Measurements from ENCODE around the gene RNASE4. TPM values are rescaled to one million over a fixed set of nuclear protein-coding genes. Genes with fewer than 3 reads are reported as not detected.

Gene RNASE4
- polyA plus RNA-seq, 1 experiment, result 19.0 TPM

DNA sequence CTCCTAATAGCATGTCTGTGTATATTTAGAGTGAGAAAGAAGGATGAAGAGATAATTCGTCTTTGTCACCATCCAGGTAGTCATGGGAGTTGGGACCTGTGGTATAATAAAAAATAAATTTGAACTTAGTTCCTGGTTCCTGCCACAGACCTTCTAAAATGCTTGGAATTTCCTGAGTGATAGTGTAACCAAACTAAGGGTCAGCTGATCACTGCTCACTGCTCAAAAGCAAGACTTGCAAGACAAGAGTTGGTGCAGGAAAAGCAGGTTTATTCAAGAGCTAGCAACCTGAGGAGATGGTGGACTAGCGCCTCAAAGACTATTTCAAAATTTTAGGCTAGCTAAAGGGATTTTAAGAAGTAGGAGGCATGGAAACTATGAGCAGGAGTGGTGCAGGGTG lies 23.3 kb downstream of the RNASE4 start:
- Histone ChIP-seq H3K4me3 (ENCODE audit: low read depth, low read length) (no peak overlapping the region), H3K27me3 (ENCODE audit: control insufficient read depth, insufficient read depth, low read length) (no peaks in the 10 kb centered on the region), H3K9me3 (ENCODE audit: control insufficient read depth, insufficient read depth, low read length) (no peaks in the 10 kb centered on the region), H3K27ac (ENCODE audit: low read depth, low read length) (no peak overlapping the region)
- no peak for TF ChIP-seq CTCF (IDR thresholded peaks at IDR 0.05; ENCODE audit: low read depth, low read length)
- no peak for DNase-seq (ENCODE audit: low read depth, low spot score)
- POLR2A ChIA-PET, result no interaction called here
- CTCF ChIA-PET, result interaction anchor here (1.3 to 2.4 kb wide), 2 partner anchors 17 to 263 kb away, joined by 4 to 10 read pairs; no protein-coding TSS in a partner anchor

- POLR2A ChIA-PET, result interaction anchor here (0.6 kb wide), 1 partner anchor 21 kb away, joined by 4 read pairs; no protein-coding TSS in a partner anchor
- H3K27me3 ChIP-seq (ENCODE audit: control insufficient read depth, insufficient read depth, low read length), result no peaks in the 10 kb centered on the region
- CTCF ChIA-PET, result interaction anchor here (1.2 kb wide), 1 partner anchor 260 kb away, joined by 3 read pairs; no protein-coding TSS in a partner anchor
- no peak overlapping the region for H3K4me3 ChIP-seq (ENCODE audit: low read depth, low read length)
- no peak for TF ChIP-seq CTCF (IDR thresholded peaks at IDR 0.05; ENCODE audit: low read depth, low read length)
- H3K27ac ChIP-seq (ENCODE audit: low read depth, low read length), result no peak overlapping the region
- no peaks in the 10 kb centered on the region for H3K9me3 ChIP-seq (ENCODE audit: control insufficient read depth, insufficient read depth, low read length)
- DNase-seq (ENCODE audit: low read depth, low spot score), result no peak
Measured at GRCh38 chr14:20711261-20711660, 26.9 kb downstream of the RNASE4 start.

DNA sequence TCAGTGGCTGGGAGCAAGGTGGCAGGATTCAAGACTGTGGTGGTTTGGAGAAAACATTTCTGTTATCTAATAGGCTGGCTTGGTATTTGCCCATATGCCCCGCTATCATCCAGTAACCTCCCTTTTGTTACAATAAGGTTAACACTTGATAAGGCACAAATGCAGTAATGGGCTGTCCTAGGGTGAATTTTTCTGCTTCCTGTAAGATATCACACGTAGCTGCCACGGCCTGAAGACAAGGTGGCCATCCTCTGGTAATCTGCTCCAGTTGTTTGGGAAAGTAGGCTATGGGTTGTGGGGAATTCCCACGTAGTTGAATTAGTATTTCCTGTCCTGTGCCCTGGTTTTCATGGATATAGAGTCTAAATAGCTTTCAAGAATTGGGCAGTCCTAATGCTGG lies 27.3 kb downstream of the RNASE4 start:
- Histone ChIP-seq H3K27ac (ENCODE audit: low read depth, low read length) (no peak overlapping the region), H3K4me3 (ENCODE audit: low read depth, low read length) (no peak overlapping the region), H3K27me3 (ENCODE audit: control insufficient read depth, insufficient read depth, low read length) (no peaks in the 10 kb centered on the region), H3K9me3 (ENCODE audit: control insufficient read depth, insufficient read depth, low read length) (no peaks in the 10 kb centered on the region)
- CTCF ChIA-PET, result no interaction called here
- POLR2A ChIA-PET, result interaction anchor here (0.6 kb wide), 1 partner anchor 21 kb away, joined by 4 read pairs; no protein-coding TSS in a partner anchor
- no peak for TF ChIP-seq CTCF (IDR thresholded peaks at IDR 0.05; ENCODE audit: low read depth, low read length)
- DNase-seq (ENCODE audit: low read depth, low spot score), result no peak

DNA sequence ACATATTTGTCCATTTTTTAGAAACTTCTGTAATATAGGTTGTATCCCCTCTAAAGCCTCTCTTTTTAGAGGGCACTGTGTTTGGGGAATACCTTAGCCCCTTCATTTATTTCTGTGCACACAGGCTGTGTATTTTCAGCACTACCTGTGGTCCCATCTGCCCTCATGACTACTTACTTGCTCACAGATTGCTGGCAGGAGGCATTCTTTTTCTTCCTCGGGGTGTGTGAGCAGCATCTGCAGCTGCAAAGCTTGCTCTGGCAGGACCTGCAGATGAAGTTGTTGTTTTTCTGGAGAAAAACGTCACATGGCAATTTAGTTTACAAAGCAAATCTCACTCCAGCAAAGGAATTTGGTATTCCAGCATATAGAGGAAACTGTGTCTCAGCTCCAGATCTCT lies 28.5 kb downstream of the RNASE4 start:
- no peaks in the 10 kb centered on the region for H3K27me3 ChIP-seq (ENCODE audit: control insufficient read depth, insufficient read depth, low read length)
- no peak for TF ChIP-seq CTCF (IDR thresholded peaks at IDR 0.05; ENCODE audit: low read depth, low read length)
- DNase-seq (ENCODE audit: low read depth, low spot score), result no peak
- H3K4me3 ChIP-seq (ENCODE audit: low read depth, low read length), result no peak overlapping the region
- ChIA-PET POLR2A (no interaction called here), CTCF (interaction anchor here (1.3 kb wide), 1 partner anchor 258 kb away, joined by 5 read pairs; no protein-coding TSS in a partner anchor)
- no peaks in the 10 kb centered on the region for H3K9me3 ChIP-seq (ENCODE audit: control insufficient read depth, insufficient read depth, low read length)
- no peak overlapping the region for H3K27ac ChIP-seq (ENCODE audit: low read depth, low read length)

- DNase-seq (ENCODE audit: low read depth, low spot score), result peak; percentile 16
- H3K27ac ChIP-seq (ENCODE audit: low read depth, low read length), result no peak overlapping the region
- H3K27me3 ChIP-seq (ENCODE audit: control insufficient read depth, insufficient read depth, low read length), result no peaks in the 10 kb centered on the region
- H3K9me3 ChIP-seq (ENCODE audit: control insufficient read depth, insufficient read depth, low read length), result no peaks in the 10 kb centered on the region
- POLR2A ChIA-PET, result no interaction called here
- no peak for TF ChIP-seq CTCF (IDR thresholded peaks at IDR 0.05; ENCODE audit: low read depth, low read length)
- CTCF ChIA-PET, result interaction anchor here (0.9 kb wide), 1 partner anchor 16 kb away, joined by 3 read pairs; no protein-coding TSS in a partner anchor
- no peak overlapping the region for H3K4me3 ChIP-seq (ENCODE audit: low read depth, low read length)
Measured at GRCh38 chr14:20714593-20715250, 30.4 kb downstream of the RNASE4 start.
